GM10266 (cell line): ENCODE measurements around the gene KLC1.

Experiments used
- DNase-seq: peaks from one replicate; pipeline ENCODE4 v3.0.0; 2012; ENCODE audit errors: extremely low spot score
- TF ChIP-seq, protein P1 (sequence below): IDR thresholded peaks from 2 replicates; pipeline ENCODE4 v1.5.1; 2012; ENCODE audit warnings: mild to moderate bottlenecking, low read depth; ENCODE audit not compliant: control insufficient read depth, insufficient read depth; ENCODE audit errors: missing control alignments

KLC1 gene

DNA sequence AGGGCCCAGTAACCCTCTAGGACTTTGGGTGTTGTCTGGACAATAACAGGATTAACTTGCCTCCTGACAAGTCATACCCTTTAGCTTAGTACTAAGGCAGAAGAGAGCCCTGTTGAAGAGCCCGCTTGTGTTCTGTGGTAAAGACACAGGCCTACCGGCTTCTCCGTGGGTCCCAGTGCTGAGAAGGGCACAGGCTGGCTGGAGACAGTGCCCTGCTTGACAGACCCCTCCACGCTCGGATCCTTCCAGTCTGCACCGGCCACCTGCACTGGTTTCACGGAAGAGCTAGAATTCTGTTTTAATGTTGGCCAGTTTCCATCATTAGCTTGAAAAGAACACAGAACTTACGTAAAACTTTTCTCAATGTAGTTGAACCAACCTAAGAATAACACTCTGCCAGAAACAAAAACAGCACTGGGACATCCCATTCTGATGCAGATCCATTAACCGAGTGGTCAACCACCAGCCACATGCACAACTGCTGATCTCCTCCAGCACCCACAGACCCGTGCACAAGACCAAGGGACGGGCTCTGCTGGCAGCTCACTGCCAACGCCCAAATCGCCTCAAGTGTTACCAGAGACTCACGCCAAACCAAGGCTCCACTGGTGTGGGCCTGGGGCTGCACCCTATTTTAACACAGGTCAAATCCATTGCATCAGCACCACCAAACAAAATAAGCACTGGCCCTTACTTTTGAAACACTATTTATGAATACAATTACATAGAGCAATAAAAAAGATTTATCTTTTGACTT is 113.7 kb downstream of the KLC1 start:
- TF ChIP-seq, protein P1, sequence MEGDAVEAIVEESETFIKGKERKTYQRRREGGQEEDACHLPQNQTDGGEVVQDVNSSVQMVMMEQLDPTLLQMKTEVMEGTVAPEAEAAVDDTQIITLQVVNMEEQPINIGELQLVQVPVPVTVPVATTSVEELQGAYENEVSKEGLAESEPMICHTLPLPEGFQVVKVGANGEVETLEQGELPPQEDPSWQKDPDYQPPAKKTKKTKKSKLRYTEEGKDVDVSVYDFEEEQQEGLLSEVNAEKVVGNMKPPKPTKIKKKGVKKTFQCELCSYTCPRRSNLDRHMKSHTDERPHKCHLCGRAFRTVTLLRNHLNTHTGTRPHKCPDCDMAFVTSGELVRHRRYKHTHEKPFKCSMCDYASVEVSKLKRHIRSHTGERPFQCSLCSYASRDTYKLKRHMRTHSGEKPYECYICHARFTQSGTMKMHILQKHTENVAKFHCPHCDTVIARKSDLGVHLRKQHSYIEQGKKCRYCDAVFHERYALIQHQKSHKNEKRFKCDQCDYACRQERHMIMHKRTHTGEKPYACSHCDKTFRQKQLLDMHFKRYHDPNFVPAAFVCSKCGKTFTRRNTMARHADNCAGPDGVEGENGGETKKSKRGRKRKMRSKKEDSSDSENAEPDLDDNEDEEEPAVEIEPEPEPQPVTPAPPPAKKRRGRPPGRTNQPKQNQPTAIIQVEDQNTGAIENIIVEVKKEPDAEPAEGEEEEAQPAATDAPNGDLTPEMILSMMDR: no peak
- DNase-seq: no peak

DNA sequence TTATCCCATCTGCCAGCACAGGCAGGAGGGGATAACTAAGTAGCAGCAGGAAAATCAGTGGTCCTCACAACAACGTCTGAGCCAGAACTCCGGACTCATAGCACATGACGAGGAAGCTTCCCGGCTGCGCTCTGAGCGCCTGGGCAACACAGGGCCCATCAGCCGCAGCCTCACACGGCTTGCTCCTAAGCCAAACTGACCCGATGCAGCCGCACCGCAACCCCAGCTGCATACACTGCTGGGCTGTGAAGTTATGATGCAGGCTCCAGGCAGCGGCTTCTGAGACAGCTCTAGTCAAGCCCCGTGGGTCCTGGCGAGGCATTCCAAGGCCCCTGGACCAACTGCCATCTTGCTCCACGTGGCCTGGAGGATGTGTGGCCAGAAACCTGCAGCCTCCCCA is 114.7 kb downstream of the KLC1 start:
- no peak for DNase-seq
- TF ChIP-seq, protein P1: no peak

DNA sequence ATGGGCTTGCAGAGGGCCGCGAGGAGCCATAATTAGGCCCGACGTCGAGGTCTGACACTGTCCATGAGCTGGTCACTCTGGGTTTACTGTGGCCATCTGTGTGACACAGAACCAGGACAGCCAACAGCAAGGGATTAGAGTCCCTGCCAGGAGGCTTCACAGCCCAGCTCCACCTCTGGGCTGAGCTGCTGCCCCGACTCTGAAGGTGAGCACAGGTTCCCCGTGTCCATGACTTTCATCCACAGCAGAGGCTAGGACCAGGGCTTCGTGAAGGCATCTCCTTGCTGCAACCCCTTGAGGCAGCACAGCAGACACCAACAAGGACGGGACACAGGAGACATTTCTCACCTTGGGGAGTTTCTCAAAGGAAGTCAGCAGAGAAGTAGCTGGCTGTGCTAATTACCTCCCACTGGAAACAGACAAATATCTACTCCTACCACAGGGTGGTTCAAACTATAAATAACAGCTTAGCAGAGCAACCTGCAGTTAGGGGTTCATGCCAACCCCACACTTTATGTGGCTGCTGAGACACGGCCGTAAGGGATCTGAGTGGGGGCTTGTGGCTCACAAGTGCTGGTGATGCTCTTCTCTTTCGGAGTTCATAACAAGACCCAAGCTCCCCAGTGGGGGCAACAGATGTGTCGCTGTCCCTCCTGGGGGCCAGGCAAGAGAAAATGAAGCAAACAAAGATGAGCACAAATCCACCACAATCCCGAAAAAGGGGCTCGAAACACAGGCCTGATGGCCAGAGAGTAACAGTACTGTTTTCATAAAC is 115.8 kb downstream of the KLC1 start:
- no peak for DNase-seq
- TF ChIP-seq, protein P1: no peak

DNA sequence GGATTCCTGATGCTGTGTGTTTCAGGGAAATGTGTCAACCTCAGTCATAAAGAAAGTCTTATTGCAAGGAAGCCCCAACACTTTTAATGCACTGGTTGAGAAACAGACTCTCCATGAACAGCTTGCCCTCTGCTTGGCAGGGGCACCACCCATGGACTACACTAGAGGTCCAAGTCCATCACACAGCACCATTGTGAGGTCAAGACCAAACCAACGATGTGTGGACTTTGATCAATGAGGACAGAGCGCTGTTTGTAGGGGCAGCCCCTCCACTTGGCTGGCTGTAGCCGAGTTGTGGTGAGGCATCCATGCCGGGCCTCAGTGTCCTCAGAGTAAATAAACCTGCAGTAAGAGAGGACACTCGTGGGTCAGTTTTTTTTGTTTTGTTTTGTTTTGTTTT is 116.4 kb downstream of the KLC1 start:
- TF ChIP-seq, protein P1: no peak
- DNase-seq: no peak

DNA sequence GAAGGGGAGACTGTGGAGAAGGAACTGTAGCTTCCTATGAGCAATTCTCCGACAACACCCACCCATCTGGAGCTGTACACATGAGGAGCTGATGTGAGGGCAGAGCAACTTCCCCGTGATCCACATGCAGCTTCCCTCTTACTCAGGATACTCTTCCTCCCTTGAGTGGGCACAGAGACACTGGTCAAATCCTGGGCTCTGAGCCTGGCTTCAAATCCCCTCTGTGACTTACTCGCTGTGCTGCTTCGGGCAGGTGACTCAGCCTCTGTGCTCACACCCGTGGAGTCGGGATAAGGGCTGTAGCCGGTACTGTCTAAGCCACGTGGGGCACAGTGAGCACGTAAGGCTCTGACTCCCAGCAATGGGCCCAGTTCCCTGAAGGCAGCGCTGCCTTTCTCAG is 117.7 kb downstream of the KLC1 start:
- TF ChIP-seq, protein P1: no peak
- no peak for DNase-seq

DNA sequence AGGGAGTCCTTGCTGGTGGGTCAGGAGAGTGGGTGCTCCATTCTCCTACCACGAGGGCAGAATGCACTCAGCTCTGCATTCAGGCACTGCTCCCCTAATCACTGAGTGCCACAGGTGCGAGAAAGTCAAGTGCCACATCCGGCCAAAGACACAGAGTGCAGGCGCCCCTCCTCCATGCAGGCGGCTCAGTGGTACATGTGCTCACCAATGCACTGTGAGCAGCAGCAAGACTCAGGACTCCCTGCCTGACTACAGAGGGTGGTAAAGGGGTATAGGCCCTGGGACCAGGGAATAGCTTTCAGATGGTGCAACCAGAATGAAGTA is 119.5 kb downstream of the KLC1 start:
- TF ChIP-seq, protein P1: no peak
- no peak for DNase-seq

DNA sequence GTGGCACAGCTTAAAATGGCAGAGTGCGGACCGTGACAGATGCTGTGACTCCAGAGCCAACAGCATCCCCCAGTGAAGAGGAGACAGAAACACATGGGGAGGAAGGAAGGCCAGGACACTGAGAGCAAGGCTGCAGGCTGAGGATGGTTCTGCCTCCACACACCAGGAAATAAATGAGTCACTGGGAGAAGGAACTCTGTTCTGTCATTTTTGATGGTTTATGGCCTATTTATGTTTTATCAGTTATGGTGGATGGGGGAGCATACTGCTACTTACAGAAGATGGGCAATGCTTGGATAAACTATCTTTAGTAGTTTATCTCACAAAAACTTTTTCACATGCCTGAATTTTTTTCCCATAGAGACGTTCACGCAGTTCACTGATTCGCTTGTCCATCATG is 120.4 kb downstream of the KLC1 start:
- TF ChIP-seq, protein P1: no peak
- DNase-seq: no peak
